CD8-positive, alpha-beta memory T cell (primary cell): ENCODE results near the gene VCL. TPM values are rescaled to one million over a fixed set of nuclear protein-coding genes. Genes with fewer than 3 reads are reported as not detected.

Source experiments
- CTCF ChIA-PET: fragments of 350-600 bp; sonication (Branson Sonifier 250); formaldehyde crosslinking; loops from one replicate; lab custom pipeline; 2021; ENCODE audit warnings: antibody characterized with exemption; lab: Charles Lee
- POLR2A ChIA-PET: fragments of 350-600 bp; sonication (Branson Sonifier 250); formaldehyde crosslinking; loops from one replicate; lab custom pipeline; 2021; ENCODE audit warnings: antibody characterized with exemption; lab: Charles Lee
- DNase-seq, 5 donors: peaks; one replicate each; pipeline versions ENCODE4 v3.0.0 to v3.0.0-alpha.2; 2020 to 2022; ENCODE audit warnings: mixed read lengths in 1 of 5
- H3K27ac ChIP-seq: one replicate; pipeline ENCODE4 v1.7.0; 2013; ENCODE audit warnings: low read depth, mild to moderate bottlenecking, low read length, moderate library complexity
- H3K27me3 ChIP-seq: 2 replicates; pipeline ENCODE4 v1.7.0; 2013; ENCODE audit warnings: low read length, mild to moderate bottlenecking; ENCODE audit not compliant: insufficient read depth, poor library complexity, severe bottlenecking
- H3K36me3 ChIP-seq: 2 replicates; pipeline ENCODE4 v1.7.0; 2013; ENCODE audit warnings: mild to moderate bottlenecking, low read length, moderate library complexity; ENCODE audit not compliant: insufficient read depth
- H3K4me1 ChIP-seq: 2 replicates; pipeline ENCODE4 v1.7.0; 2013; ENCODE audit warnings: mild to moderate bottlenecking, low read length, moderate library complexity; ENCODE audit not compliant: insufficient read depth
- H3K4me3 ChIP-seq: 2 replicates; pipeline ENCODE4 v1.7.0; 2013; ENCODE audit warnings: mild to moderate bottlenecking, low read length
- H3K9me3 ChIP-seq: 2 replicates; pipeline ENCODE4 v1.7.0; 2013; ENCODE audit warnings: mild to moderate bottlenecking, low read length
- H3K27ac Mint-ChIP-seq, 8 donors: one replicate each; pipeline ENCODE4 v1.8.0; 2020 to 2021; ENCODE audit warnings: mixed read lengths in 8 of 8, mild to moderate bottlenecking in 6 of 8, inconsistent platforms in 3 of 8, moderate library complexity in 3 of 8
- H3K27me3 Mint-ChIP-seq, 2 donors: one replicate each; pipeline ENCODE4 v1.8.0; 2020 to 2021; ENCODE audit warnings: mixed read lengths in 2 of 2, mild to moderate bottlenecking in 1 of 2, moderate library complexity in 1 of 2
- H3K36me3 Mint-ChIP-seq, 3 donors: one replicate each; pipeline ENCODE4 v1.8.0; 2020 to 2021; ENCODE audit warnings: mixed read lengths in 3 of 3, inconsistent platforms in 1 of 3, mild to moderate bottlenecking in 1 of 3
- H3K4me1 Mint-ChIP-seq, 3 donors: one replicate each; pipeline ENCODE4 v1.8.0; 2020 to 2021; ENCODE audit warnings: mixed read lengths in 3 of 3, inconsistent platforms in 1 of 3, mild to moderate bottlenecking in 1 of 3
- H3K4me3 Mint-ChIP-seq, 7 donors: one replicate each; pipeline ENCODE4 v1.8.0; 2020 to 2021; ENCODE audit warnings: mixed read lengths in 7 of 7, mild to moderate bottlenecking in 6 of 7, moderate library complexity in 4 of 7, inconsistent platforms in 2 of 7
- H3K9me3 Mint-ChIP-seq, 5 donors: one replicate each; pipeline ENCODE4 v1.8.0; 2020 to 2022; ENCODE audit warnings: mixed read lengths in 5 of 5, mild to moderate bottlenecking in 3 of 5, moderate library complexity in 2 of 5, inconsistent platforms in 1 of 5
- polyA plus RNA-seq: library from polyadenylated mRNA; unstranded; fragments of 300-500 nt; fragmentation: Illumina TruSeq; gene quantifications from one replicate; pipeline ENCODE4 v1.2.3, GENCODE V29; 2021
- total RNA-seq, 2 experiments: library from RNA; stranded (reverse); gene quantifications; one replicate each; pipeline ENCODE4 v1.2.3, GENCODE V29; 2021

VCL gene
- total and polyA plus RNA-seq, 3 experiments from 2014 or later: 30.6 to 43.7 (median 31.2) TPM

DNA sequence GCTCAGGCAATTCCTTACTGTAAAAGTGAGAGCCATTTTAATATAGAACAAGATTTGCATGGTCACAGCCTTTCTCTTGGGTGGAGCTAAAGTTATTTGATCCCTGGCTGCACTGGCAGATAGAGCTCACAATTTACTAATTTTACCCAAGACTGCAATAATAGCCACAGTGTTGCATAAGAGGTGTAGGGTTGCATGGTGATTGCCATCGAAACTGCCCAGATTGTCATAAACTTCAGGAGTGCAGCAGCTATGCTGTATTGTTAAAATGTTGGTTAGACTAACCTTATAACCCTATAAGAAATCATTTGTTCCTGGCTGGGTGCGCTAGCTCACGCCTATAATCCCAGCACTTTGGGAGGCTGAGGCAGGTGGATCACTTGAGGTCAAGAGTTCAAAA is 50.0 kb downstream of the VCL start:
- CTCF ChIA-PET: interaction anchor here (1.0 to 1.1 kb wide), 2 partner anchors 13 to 107 kb away, joined by 3 to 4 read pairs; no protein-coding TSS in a partner anchor
- Mint-ChIP-seq H3K36me3 (peaks cover 6 to 14% (median 7%) of the 10 kb centered on the region in 3 donors), H3K9me3 (no peaks in the 10 kb centered on the region), H3K27me3 (no peaks in the 10 kb centered on the region), H3K4me1 (peaks cover 12 to 20% (median 18%) of the 10 kb centered on the region in 3 donors), H3K4me3 (no peak overlapping the region), H3K27ac (peak overlapping the region in 1 of 8 donors; percentile 50)
- Histone ChIP-seq H3K4me3 (no peak overlapping the region), H3K36me3 (peaks cover 10% of the 10 kb centered on the region), H3K4me1 (no peaks in the 10 kb centered on the region), H3K27me3 (no peaks in the 10 kb centered on the region), H3K27ac (no peak overlapping the region), H3K9me3 (no peaks in the 10 kb centered on the region)
- DNase-seq: no peak
- POLR2A ChIA-PET: no interaction called here

DNA sequence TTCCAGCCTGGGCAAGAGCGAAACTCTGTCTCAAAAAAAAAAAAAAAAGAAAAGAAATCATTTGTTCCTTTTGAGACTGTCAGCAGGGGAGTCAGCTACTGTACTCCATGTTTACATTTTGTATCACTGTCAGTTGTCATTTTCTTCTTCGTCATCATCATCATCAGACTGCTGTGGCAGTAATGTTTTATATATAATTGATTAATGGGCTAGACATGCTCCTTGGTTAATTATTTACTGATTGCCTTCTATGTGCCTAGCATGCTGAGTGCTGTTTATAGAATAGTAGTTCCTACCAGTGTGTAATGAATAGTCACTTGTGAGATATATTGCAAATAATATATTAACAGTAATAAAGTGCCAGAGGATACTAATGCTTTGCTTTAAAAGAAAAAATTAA is 50.5 kb downstream of the VCL start:
- ChIA-PET CTCF (interaction anchor here (1.1 kb wide), 1 partner anchor 13 kb away, joined by 3 read pairs; no protein-coding TSS in a partner anchor), POLR2A (no interaction called here)

DNA sequence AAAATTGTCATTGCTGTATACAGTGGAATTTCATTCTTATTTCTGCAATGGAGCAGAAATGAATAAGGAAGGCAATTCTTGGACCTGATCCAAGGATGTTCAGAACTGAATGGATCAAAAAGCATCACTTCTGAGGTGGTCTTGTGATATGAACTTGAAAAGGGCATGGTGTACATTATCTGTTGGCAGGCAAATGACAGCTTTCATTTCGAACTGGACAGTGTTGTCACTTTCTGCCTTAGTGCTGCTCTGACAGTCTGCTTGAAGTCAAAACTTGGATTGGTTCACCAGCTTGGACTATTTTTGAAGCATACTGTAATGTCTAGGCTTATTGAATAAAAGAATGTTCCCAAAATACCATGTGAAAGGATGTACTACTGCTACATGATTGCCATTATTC is 52.0 kb downstream of the VCL start:
- ChIA-PET CTCF (interaction anchor here (0.9 kb wide), 1 partner anchor 30 kb away, joined by 3 read pairs; no protein-coding TSS in a partner anchor), POLR2A (interaction anchor here (0.9 kb wide), 1 partner anchor 15 kb away, joined by 3 read pairs; no protein-coding TSS in a partner anchor)
- no peaks in the 10 kb centered on the region for H3K4me1 ChIP-seq
- Mint-ChIP-seq H3K27me3 (no peaks in the 10 kb centered on the region), H3K9me3 (no peaks in the 10 kb centered on the region), H3K4me1 (peaks cover 17 to 27% (median 25%) of the 10 kb centered on the region in 3 donors), H3K36me3 (peaks cover 0 to 3% (median 2%) of the 10 kb centered on the region in 3 donors), H3K4me3 (no peak overlapping the region), H3K27ac (peak overlapping the region in 1 of 8 donors; percentile 25)
- no peaks in the 10 kb centered on the region for H3K27me3 ChIP-seq
- DNase-seq: no peak
- no peak overlapping the region for H3K27ac ChIP-seq
- H3K9me3 ChIP-seq: no peaks in the 10 kb centered on the region
- H3K4me3 ChIP-seq: no peak overlapping the region
- H3K36me3 ChIP-seq: no peaks in the 10 kb centered on the region

More for the DNA sequence above, 50.5 kb downstream of the VCL start:
- Mint-ChIP-seq H3K4me3 (no peak overlapping the region), H3K27ac (peak overlapping the region in 1 of 8 donors; percentile 50), H3K9me3 (no peaks in the 10 kb centered on the region), H3K27me3 (no peaks in the 10 kb centered on the region), H3K4me1 (peaks cover 12 to 23% (median 21%) of the 10 kb centered on the region in 3 donors), H3K36me3 (peaks cover 6 to 12% (median 7%) of the 10 kb centered on the region in 3 donors)
- DNase-seq: no peak
- H3K4me1 ChIP-seq: no peaks in the 10 kb centered on the region
- H3K4me3 ChIP-seq: no peak overlapping the region
- H3K27me3 ChIP-seq: no peaks in the 10 kb centered on the region
- H3K27ac ChIP-seq: no peak overlapping the region
- H3K9me3 ChIP-seq: no peaks in the 10 kb centered on the region
- peaks cover 8% of the 10 kb centered on the region for H3K36me3 ChIP-seq

DNA sequence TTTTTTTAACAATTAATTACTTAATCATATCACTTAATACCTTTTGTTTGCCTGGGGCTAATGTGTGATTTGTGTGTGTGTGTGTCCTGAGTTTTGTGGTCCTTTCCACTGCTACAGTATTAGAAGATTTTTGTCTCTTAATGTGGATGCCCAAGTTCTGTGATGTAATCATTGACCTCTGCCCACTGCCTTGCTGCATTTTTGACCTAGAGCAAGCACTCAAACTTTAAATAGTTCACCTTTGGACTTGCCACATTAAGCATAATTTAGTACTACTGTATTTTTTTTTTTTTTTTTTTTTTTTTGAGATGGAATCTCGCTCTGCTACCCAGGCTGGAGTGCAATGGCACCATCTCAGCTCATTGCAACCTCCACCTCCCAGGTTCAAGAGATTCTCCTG is 52.7 kb downstream of the VCL start:
- H3K36me3 ChIP-seq: no peaks in the 10 kb centered on the region
- H3K4me3 ChIP-seq: no peak overlapping the region
- Mint-ChIP-seq H3K9me3 (no peaks in the 10 kb centered on the region), H3K36me3 (peaks cover 0 to under 1% (median 0%) of the 10 kb centered on the region in 3 donors), H3K4me1 (peaks cover 16 to 29% (median 23%) of the 10 kb centered on the region in 3 donors), H3K4me3 (no peak overlapping the region), H3K27ac (peak overlapping the region in 1 of 8 donors; percentile 25), H3K27me3 (no peaks in the 10 kb centered on the region)
- H3K4me1 ChIP-seq: no peaks in the 10 kb centered on the region
- no peak overlapping the region for H3K27ac ChIP-seq
- no peaks in the 10 kb centered on the region for H3K27me3 ChIP-seq
- H3K9me3 ChIP-seq: no peaks in the 10 kb centered on the region
- ChIA-PET CTCF (interaction anchor here (1.2 kb wide), 1 partner anchor 110 kb away, joined by 3 read pairs; no protein-coding TSS in a partner anchor), POLR2A (interaction anchor here (1.0 kb wide), 1 partner anchor 157 kb away, joined by 3 read pairs; no protein-coding TSS in a partner anchor)
- no peak for DNase-seq

DNA sequence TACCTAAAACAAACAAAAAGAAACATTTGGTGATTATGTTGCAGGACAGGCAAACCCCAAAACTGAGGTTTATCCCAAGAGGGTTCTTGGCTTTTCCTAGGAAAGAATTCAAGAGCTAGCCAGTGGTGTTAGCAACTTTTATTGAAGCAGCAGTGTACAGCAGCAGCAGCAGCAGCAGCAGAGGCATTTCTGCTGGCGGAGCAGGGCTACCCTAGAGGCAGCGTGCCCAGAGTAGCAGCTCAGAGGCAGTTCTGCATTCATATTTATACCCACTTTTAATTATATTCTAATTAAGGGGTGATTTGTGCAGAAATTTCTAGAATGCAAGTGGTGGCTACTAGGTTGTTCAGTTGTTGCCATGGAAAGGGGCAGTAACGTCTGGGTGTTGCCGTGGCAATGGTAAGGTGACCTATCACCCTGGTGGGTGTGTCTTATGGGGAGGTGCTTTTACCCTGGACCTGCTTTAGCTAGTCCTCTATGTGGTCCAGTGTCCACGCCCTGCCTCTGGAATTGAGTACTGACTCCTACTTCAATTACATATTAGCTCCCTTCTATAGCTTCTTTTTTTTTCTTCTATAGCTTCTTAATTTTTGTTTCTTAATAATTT is 53.9 kb downstream of the VCL start:
- ChIA-PET CTCF (interaction anchor here (1.2 to 1.4 kb wide), 3 partner anchors 11 to 173 kb away, joined by 3 to 4 read pairs (median 3); no protein-coding TSS in a partner anchor), POLR2A (interaction anchor here (0.6 to 1.0 kb wide), 4 partner anchors 99 to 338 kb away, joined by 3 to 6 read pairs (median 5); partner anchors contain the start of gene AP3M1)
- no peaks in the 10 kb centered on the region for H3K27me3 Mint-ChIP-seq

DNA sequence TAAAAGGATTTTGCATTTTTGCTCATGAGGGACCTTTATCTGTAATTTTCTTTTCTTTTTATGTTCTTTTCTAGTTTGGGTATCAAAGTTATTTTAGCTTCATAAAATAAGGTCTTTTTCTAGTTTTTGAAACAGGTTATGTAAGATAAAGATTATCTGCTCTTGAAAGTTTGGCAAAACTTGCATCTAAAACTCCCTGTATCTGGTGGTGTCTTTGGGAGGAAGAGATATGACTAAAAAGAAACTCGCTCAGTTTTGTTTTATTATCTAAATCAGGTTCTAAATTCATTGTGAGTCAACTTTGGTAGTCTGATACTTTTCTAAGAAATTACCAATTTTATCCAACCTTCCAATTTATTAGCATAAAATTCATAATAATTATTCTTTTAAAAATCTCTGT is 55.1 kb downstream of the VCL start:
- Histone ChIP-seq H3K36me3 (no peaks in the 10 kb centered on the region), H3K27ac (no peak overlapping the region), H3K4me1 (peaks cover 3% of the 10 kb centered on the region), H3K27me3 (no peaks in the 10 kb centered on the region), H3K4me3 (no peak overlapping the region), H3K9me3 (no peaks in the 10 kb centered on the region)
- Mint-ChIP-seq H3K36me3 (no peaks in the 10 kb centered on the region), H3K27ac (no peak overlapping the region), H3K4me1 (peaks cover 28 to 47% (median 35%) of the 10 kb centered on the region in 3 donors), H3K27me3 (no peaks in the 10 kb centered on the region), H3K4me3 (no peak overlapping the region), H3K9me3 (no peaks in the 10 kb centered on the region)
- CTCF ChIA-PET: interaction anchor here (1.4 kb wide), 1 partner anchor 174 kb away, joined by 3 read pairs; no protein-coding TSS in a partner anchor
- POLR2A ChIA-PET: no interaction called here
- no peak for DNase-seq

More for the DNA sequence above, 53.9 kb downstream of the VCL start:
- Mint-ChIP-seq H3K27ac (peak overlapping the region in 3 of 8 donors; percentile 37 to 89 (median 63)), H3K9me3 (no peaks in the 10 kb centered on the region), H3K4me3 (no peak overlapping the region), H3K36me3 (no peaks in the 10 kb centered on the region), H3K4me1 (peaks cover 25 to 41% (median 34%) of the 10 kb centered on the region in 3 donors)
- no peaks in the 10 kb centered on the region for H3K4me1 ChIP-seq
- no peak overlapping the region for H3K27ac ChIP-seq
- H3K36me3 ChIP-seq: no peaks in the 10 kb centered on the region
- H3K27me3 ChIP-seq: no peaks in the 10 kb centered on the region
- DNase-seq: no peak
- no peaks in the 10 kb centered on the region for H3K9me3 ChIP-seq
- H3K4me3 ChIP-seq: no peak overlapping the region

DNA sequence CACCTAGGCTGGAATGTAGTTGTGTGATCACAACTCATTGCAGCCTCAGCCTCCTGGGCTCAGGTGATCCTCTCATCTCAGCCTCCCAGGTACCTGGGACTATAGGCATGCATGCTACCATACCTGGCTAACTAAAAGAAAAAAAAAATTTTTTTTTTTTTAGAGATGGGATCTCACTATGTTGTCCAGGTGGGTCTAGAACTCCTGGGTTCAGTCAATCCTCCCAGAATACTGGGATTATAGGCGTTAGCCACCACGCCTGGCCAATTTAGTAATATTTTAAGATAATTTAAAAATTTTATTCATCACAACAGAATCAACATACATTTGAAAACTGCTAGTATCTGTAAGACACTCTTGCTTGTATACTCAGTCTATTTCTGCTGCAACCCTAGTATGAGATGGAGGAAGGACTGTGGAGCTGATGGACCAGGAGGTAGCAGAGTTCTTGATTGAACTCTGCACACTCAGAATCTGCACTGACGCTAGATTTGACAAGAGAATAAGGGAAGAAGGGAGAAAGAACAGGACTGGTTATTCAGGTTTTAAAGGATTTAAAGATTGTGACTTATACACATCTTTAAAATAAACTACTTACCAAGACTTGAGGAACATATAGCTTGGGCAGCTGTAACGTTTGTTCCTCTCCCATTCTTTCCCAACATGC is 57.6 kb downstream of the VCL start:
- Histone ChIP-seq H3K27me3 (no peaks in the 10 kb centered on the region), H3K9me3 (no peaks in the 10 kb centered on the region), H3K4me3 (no peak overlapping the region), H3K4me1 (peaks cover 12% of the 10 kb centered on the region), H3K27ac (no peak overlapping the region), H3K36me3 (no peaks in the 10 kb centered on the region)
- Mint-ChIP-seq H3K4me3 (peak overlapping the region in 1 of 7 donors; percentile 19), H3K27me3 (no peaks in the 10 kb centered on the region), H3K27ac (peak overlapping the region in 4 of 8 donors; percentile 13 to 36 (median 29)), H3K4me1 (peaks cover 32 to 47% (median 35%) of the 10 kb centered on the region in 3 donors), H3K9me3 (no peaks in the 10 kb centered on the region), H3K36me3 (peaks cover 0 to 2% (median 0%) of the 10 kb centered on the region in 3 donors)
- ChIA-PET CTCF (interaction anchor here (0.8 to 1.0 kb wide), 3 partner anchors 53 to 176 kb away, joined by 3 read pairs; no protein-coding TSS in a partner anchor), POLR2A (no interaction called here)
- DNase-seq: no peak
